HepG2 (cell line): ENCODE results near the gene IFNG-AS1. TPM values are rescaled to one million over a fixed set of nuclear protein-coding genes. Genes with fewer than 3 reads are reported as not detected.
A peak's percentile ranks its signal among the peaks of the same experiment; 100 is the strongest.

Experiments
- ATAC-seq: fragments of 200-7000 bp; cut with Tn5 transposase; 3 replicates; pipeline ENCODE4 v1.9.1; 2020; ENCODE audit warnings: mild to moderate bottlenecking, moderate library complexity
- BruUV-seq: library from RNA; stranded (reverse); fragments of 400-500 nt; replicated peaks from 2 replicates; lab custom pipeline; 2021; lab: Mats Ljungman, UMichigan
- CTCF ChIA-PET: fragments of 300-600 bp; formaldehyde crosslinking; extraction: SDS; loops from one replicate; lab custom pipeline; 2021; ENCODE audit warnings: low total read pairs, inconsistent platforms, low intra/inter-chr PET ratio; lab: Yijun Ruan, JAX
- POLR2A ChIA-PET: fragments of 350-600 bp; sonication (Branson Sonifier 250); formaldehyde crosslinking; loops from one replicate; lab custom pipeline; 2020; ENCODE audit warnings: antibody characterized with exemption, inconsistent platforms; lab: Yijun Ruan, JAX
- DNase-seq: peaks from one replicate; pipeline ENCODE4 v3.0.0-alpha.2; 2015; ENCODE audit warnings: low spot score
- FAIRE-seq: peaks from 3 replicates; lab custom pipeline; 2011; peaks lifted over from hg19 to GRCh38; lab: Jason Lieb, UNC
- H2AFZ ChIP-seq: one replicate; pipeline ENCODE4 v1.6.1; 2011; ENCODE audit warnings: low read length, inconsistent platforms
- H3K27ac ChIP-seq: fragments of 300-600 bp; 3 replicates; pipeline ENCODE4 v1.8.0; 2011; ENCODE audit warnings: mixed run types, mild to moderate bottlenecking, mixed read lengths, low read length, inconsistent platforms; ENCODE audit not compliant: insufficient read depth; ENCODE audit errors: extremely low read length
- H3K27me3 ChIP-seq, 2 experiments: fragments of 200-600 bp in 1 of 2; 2 replicates in 1 of 2; 3 replicates in 1 of 2; pipeline versions ENCODE4 v1.6.0 to v1.8.0; 2011; ENCODE audit warnings: low read length in 2 of 2, mild to moderate bottlenecking in 2 of 2, moderate library complexity in 2 of 2, inconsistent platforms in 1 of 2; ENCODE audit not compliant: insufficient read depth in 2 of 2, control insufficient read depth in 1 of 2
- H3K36me3 ChIP-seq, 2 experiments: fragments of 200-600 bp in 1 of 2; replicated peaks in 1 of 2; 2 replicates in 1 of 2; 3 replicates in 1 of 2; pipeline versions ENCODE4 v1.5.1 to v1.8.0; 2011; ENCODE audit warnings: low read length in 2 of 2, inconsistent platforms in 1 of 2; ENCODE audit not compliant: insufficient read depth in 2 of 2, control insufficient read depth in 1 of 2
- H3K4me1 ChIP-seq: 2 replicates; pipeline ENCODE4 v1.5.1; 2012; ENCODE audit warnings: low read length, inconsistent platforms; ENCODE audit not compliant: insufficient read depth
- H3K4me2 ChIP-seq: 2 replicates; pipeline ENCODE4 v1.6.0; 2011; ENCODE audit warnings: low read depth, low read length, inconsistent platforms
- H3K4me3 ChIP-seq, 3 experiments: fragments of 200-600 bp in 1 of 3; sonication (generic), shearing (Covaris generic) in 1 of 3; replicated peaks in 1 of 3; 2 replicates each; pipeline ENCODE4 v1.5.1; 2011 to 2016; ENCODE audit warnings: low read length in 3 of 3, inconsistent platforms in 2 of 3, low read depth in 2 of 3, mild to moderate bottlenecking in 2 of 3, control low read depth in 1 of 3, mixed read lengths in 1 of 3; ENCODE audit not compliant: insufficient read depth in 1 of 3
- H3K79me2 ChIP-seq: one replicate; pipeline ENCODE4 v1.6.1; 2011; ENCODE audit warnings: low read length, inconsistent platforms; ENCODE audit not compliant: insufficient read depth
- H3K9ac ChIP-seq: 2 replicates; pipeline ENCODE4 v1.6.0; 2011; ENCODE audit warnings: mild to moderate bottlenecking, low read depth, low read length, inconsistent platforms; ENCODE audit not compliant: insufficient read depth
- H3K9me3 ChIP-seq: 2 replicates; pipeline ENCODE4 v1.5.1; 2012; ENCODE audit warnings: mild to moderate bottlenecking, low read length
- H4K20me1 ChIP-seq: 2 replicates; pipeline ENCODE4 v1.6.0; 2011; ENCODE audit warnings: inconsistent platforms, mild to moderate bottlenecking, low read length, moderate library complexity; ENCODE audit not compliant: insufficient read depth
- RAD51 ChIP-seq: fragments of 450-650 bp; IDR thresholded peaks from 2 replicates; pipeline ENCODE4 v1.6.1; 2016; ENCODE audit warnings: borderline replicate concordance
- ZBTB26 ChIP-seq: IDR thresholded peaks from 2 replicates; pipeline ENCODE4 v1.6.1; 2016; ENCODE audit warnings: missing compliant biosample characterization, missing genetic modification reagents, borderline replicate concordance
- ZSCAN20 ChIP-seq: sonication (generic); formaldehyde crosslinking; IDR thresholded peaks from 2 replicates; pipeline ENCODE4 v1.4.0; 2020; ENCODE audit warnings: missing genetic modification reagents, mild to moderate bottlenecking, borderline replicate concordance
- WGBS: methylation state at CpG from one replicate; pipeline ENCODE4 v1.1.6; 2017; ENCODE audit warnings: low lambda C conversion rate; 5-methylcytosine and 5-hydroxymethylcytosine counted together
- in situ Hi-C: cut with HindIII; loops from 2 replicates; pipeline ENCODE4 v1.10.0; 2017; ENCODE audit warnings: low pct_unique_long_range_greater_than_20kb; ENCODE audit not compliant: extremely low pct_ligation_motif_present
- intact Hi-C: fragments of 100-400 bp; cut with micrococcal nuclease; formaldehyde crosslinking; loops from one replicate; pipeline ENCODE4 v1.10.0; 2022; ENCODE audit not compliant: unreplicated experiment
- polyA plus RNA-seq, 8 experiments: library from polyadenylated mRNA; depleted of rRNA in 3 of 8; stranded (reverse) in 7 of 8; unstranded in 1 of 8; fragments of >200 nt; fragmentation: Illumina TruSeq in 4 of 8; extraction: Trizol in 4 of 8; gene quantifications; 2 replicates each; pipeline versions ENCODE4 v1.2.1 to v1.2.3, GENCODE V29; 2011 to 2016; ENCODE audit warnings: low read depth in 4 of 8, missing spikeins in 1 of 8, mixed read lengths in 1 of 8; ENCODE audit not compliant: insufficient read depth in 1 of 8
- total RNA-seq, 5 experiments: library from RNA; depleted of rRNA; stranded (reverse); fragments of >200 nt; fragmentation: Illumina TruSeq; extraction: Trizol; gene quantifications; 2 replicates each; pipeline ENCODE4 v1.2.3, GENCODE V29; 2016; ENCODE audit warnings: low read depth in 1 of 5
- TF ChIP-seq, protein P1 (sequence below), 2 experiments: sonication (generic) in 1 of 2; formaldehyde crosslinking in 1 of 2; IDR thresholded peaks; 2 replicates each; pipeline versions ENCODE4 v1.5.1 to v1.6.1; 2011 to 2020; ENCODE audit warnings: borderline replicate concordance in 1 of 2, low read depth in 1 of 2, low read length in 1 of 2, mild to moderate bottlenecking in 1 of 2, missing genetic modification reagents in 1 of 2, moderate library complexity in 1 of 2

Gene IFNG-AS1
- total and polyA plus RNA-seq, 2 of the 13 experiments (the other 11 are each of a cell fraction or from before 2014, with no cell fraction given): not detected

DNA sequence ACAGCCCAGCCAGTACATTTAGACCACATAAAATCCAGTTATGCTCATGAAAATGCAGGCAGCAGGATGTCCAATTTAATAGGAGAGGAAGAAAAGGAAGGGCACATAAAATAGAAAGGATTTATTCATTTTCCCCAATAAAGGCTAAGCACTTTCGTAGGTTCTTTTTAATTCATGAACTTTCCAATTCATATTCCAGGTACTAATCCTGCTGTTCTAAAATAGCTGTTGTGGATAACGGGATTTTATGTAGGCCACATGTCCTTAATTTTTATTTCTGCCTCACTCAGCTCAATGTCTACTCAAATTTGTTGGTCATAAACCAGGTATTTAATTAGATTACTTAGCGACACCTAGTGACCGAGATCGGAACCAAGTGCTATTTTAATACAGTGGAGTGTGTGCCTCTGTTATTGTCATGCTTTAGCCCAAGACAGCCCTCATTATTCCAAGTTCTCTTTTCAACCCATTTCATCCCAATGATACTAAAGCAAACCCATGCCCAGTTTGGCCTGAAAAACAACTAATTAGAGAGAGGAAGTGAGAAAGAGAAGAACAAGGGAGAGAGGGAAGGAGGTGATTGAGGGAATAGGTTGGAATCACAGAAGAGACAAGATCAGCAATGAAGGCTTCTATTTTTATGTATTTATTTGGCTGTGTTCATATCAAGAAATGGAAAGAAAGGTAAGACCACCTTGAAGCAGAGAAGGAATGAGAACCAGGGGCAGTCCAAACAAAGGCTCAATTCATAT, 45.9 kb upstream of the IFNG-AS1 start (continued):
- TF ChIP-seq, protein P1, sequence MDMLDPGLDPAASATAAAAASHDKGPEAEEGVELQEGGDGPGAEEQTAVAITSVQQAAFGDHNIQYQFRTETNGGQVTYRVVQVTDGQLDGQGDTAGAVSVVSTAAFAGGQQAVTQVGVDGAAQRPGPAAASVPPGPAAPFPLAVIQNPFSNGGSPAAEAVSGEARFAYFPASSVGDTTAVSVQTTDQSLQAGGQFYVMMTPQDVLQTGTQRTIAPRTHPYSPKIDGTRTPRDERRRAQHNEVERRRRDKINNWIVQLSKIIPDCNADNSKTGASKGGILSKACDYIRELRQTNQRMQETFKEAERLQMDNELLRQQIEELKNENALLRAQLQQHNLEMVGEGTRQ (IDR thresholded peaks at IDR 0.05; ENCODE audit: low read depth, low read length): no peak
- TF ChIP-seq, protein P1 (CRISPR knock-in tag; IDR thresholded peaks at IDR 0.05; ENCODE audit: borderline replicate concordance): no peak

GRCh38 chr12:67944093-67944492, 45.2 kb upstream of the IFNG-AS1 start:
- ATAC-seq (no peak), FAIRE-seq (no peak), DNase-seq (no peak)
- no peaks in the 10 kb centered on the region for H3K9me3 ChIP-seq
- H3K27ac ChIP-seq: no peak overlapping the region
- H2AFZ ChIP-seq: no peak overlapping the region
- no peaks in the 10 kb centered on the region for H3K79me2 ChIP-seq
- intact Hi-C loops (loop anchor here (5.0 kb wide), 1 partner anchor 502 kb away; no protein-coding TSS in a partner anchor), in situ Hi-C loops (loop anchor here (5.0 kb wide), 1 partner anchor 587 kb away; no protein-coding TSS in a partner anchor)
- peaks cover 0 to 12% of the 10 kb centered on the region in 2 experiments; a peak in 3 of 5 replicates for H3K27me3 ChIP-seq
- TF ChIP-seq, protein P1 (IDR thresholded peaks at IDR 0.05; ENCODE audit: low read depth, low read length): peak; percentile 34; the same call in 1 of the 2 replicates
- TF ChIP-seq, protein P1 (CRISPR knock-in tag; IDR thresholded peaks at IDR 0.05; ENCODE audit: borderline replicate concordance): no peak
- peak; percentile 81 for TF ChIP-seq RAD51
- TF ChIP-seq ZBTB26: no peak
- no peak for TF ChIP-seq ZSCAN20 (CRISPR knock-in tag)
- no peaks in the 10 kb centered on the region for H3K36me3 ChIP-seq
- H3K4me3 ChIP-seq: no peak overlapping the region
- no peak overlapping the region for H3K9ac ChIP-seq
- H4K20me1 ChIP-seq: no peaks in the 10 kb centered on the region
- 13% methylated on average over 5 of the region's 5 CpGs for WGBS
- H3K4me2 ChIP-seq: no peak overlapping the region
- POLR2A ChIA-PET: no interaction called here
- no TSS peak for BruUV-seq
- CTCF ChIA-PET: interaction anchor here (2.6 kb wide), 1 partner anchor 588 kb away, joined by 19 read pairs; no protein-coding TSS in a partner anchor
- H3K4me1 ChIP-seq: no peaks in the 10 kb centered on the region
